SK-N-SH treated with all-trans-retinoic acid at 6 μM for 48 hours (cell line): Measurements from ENCODE around the gene WDR90.

Source experiments
- ATAC-seq: fragments of 200-7000 bp; cut with Tn5 transposase; 3 replicates; pipeline ENCODE4 v1.9.1; 2020; ENCODE audit warnings: mild to moderate bottlenecking, moderate library complexity
- ARNTL ChIP-seq: fragments of 450-650 bp; formaldehyde crosslinking; IDR thresholded peaks from 2 replicates; pipeline ENCODE4 v1.5.0; 2020; ENCODE audit warnings: low read depth, mild to moderate bottlenecking, moderate library complexity, borderline replicate concordance
- BACH2 ChIP-seq: fragments of 250-450 bp; sonication (Bioruptor Pico); IDR thresholded peaks from 2 replicates; pipeline ENCODE4 v1.9.0; 2021; ENCODE audit warnings: mild to moderate bottlenecking, borderline replicate concordance
- CSDC2 ChIP-seq: fragments of 250-450 bp; sonication (Bioruptor Pico); IDR thresholded peaks from 2 replicates; pipeline ENCODE4 v1.5.0; 2020; ENCODE audit warnings: mild to moderate bottlenecking, moderate library complexity
- ESRRG ChIP-seq: fragments of 250-450 bp; sonication (Bioruptor Pico); IDR thresholded peaks from 2 replicates; pipeline ENCODE4 v1.6.1; 2021; ENCODE audit warnings: mild to moderate bottlenecking
- GLIS3 ChIP-seq: fragments of 250-450 bp; sonication (Bioruptor Pico); IDR thresholded peaks from 2 replicates; pipeline ENCODE4 v1.5.0; 2020; ENCODE audit warnings: mild to moderate bottlenecking, moderate library complexity
- ISL1 ChIP-seq: fragments of 250-450 bp; sonication (Bioruptor Pico); IDR thresholded peaks from 2 replicates; pipeline ENCODE4 v2.1.2; 2022; ENCODE audit warnings: mild to moderate bottlenecking, moderate library complexity
- OSR1 ChIP-seq: fragments of 250-450 bp; sonication (Bioruptor Pico); IDR thresholded peaks from 2 replicates; pipeline ENCODE4 v1.8.0; 2022; ENCODE audit warnings: moderate library complexity, mild to moderate bottlenecking, inconsistent platforms
- PATZ1 ChIP-seq: fragments of 250-450 bp; sonication (Bioruptor Pico); IDR thresholded peaks from 2 replicates; pipeline ENCODE4 v1.8.0; 2020; ENCODE audit warnings: mild to moderate bottlenecking, moderate library complexity, borderline replicate concordance
- POU6F1 ChIP-seq: fragments of 250-450 bp; sonication (Bioruptor Pico); IDR thresholded peaks from 2 replicates; pipeline ENCODE4 v1.8.0; 2021; ENCODE audit warnings: low read depth, mild to moderate bottlenecking, moderate library complexity, borderline replicate concordance
- PPARA ChIP-seq: fragments of 250-450 bp; sonication (Bioruptor Pico); IDR thresholded peaks from 2 replicates; pipeline ENCODE4 v1.5.0; 2020; ENCODE audit warnings: mild to moderate bottlenecking, borderline replicate concordance
- RARB ChIP-seq: fragments of 250-450 bp; sonication (Bioruptor Pico); IDR thresholded peaks from 2 replicates; pipeline ENCODE4 v1.8.0; 2021; ENCODE audit warnings: mild to moderate bottlenecking, moderate library complexity
- SNAI2 ChIP-seq: fragments of 250-450 bp; sonication (Bioruptor Pico); IDR thresholded peaks from 2 replicates; pipeline ENCODE4 v1.5.0; 2020; ENCODE audit warnings: mild to moderate bottlenecking, moderate library complexity
- TCF4 ChIP-seq: fragments of 250-450 bp; sonication (Bioruptor Pico); IDR thresholded peaks from 2 replicates; pipeline ENCODE4 v1.8.0; 2021; ENCODE audit warnings: mild to moderate bottlenecking, moderate library complexity, borderline replicate concordance
- TOX ChIP-seq: fragments of 250-450 bp; sonication (Bioruptor Pico); IDR thresholded peaks from 2 replicates; pipeline ENCODE4 v1.8.0; 2021; ENCODE audit warnings: mild to moderate bottlenecking, moderate library complexity, borderline replicate concordance
- ZC3H10 ChIP-seq: fragments of 250-450 bp; sonication (Bioruptor Pico); IDR thresholded peaks from 2 replicates; pipeline ENCODE4 v1.5.1; 2021; ENCODE audit warnings: mild to moderate bottlenecking, moderate library complexity
- ZFP3 ChIP-seq: fragments of 250-450 bp; sonication (Bioruptor Pico); IDR thresholded peaks from 2 replicates; pipeline ENCODE4 v1.5.0; 2020; ENCODE audit warnings: mild to moderate bottlenecking, moderate library complexity
- ZFP30 ChIP-seq: fragments of 450-650 bp; formaldehyde crosslinking; IDR thresholded peaks from 2 replicates; pipeline ENCODE4 v1.5.0; 2022; ENCODE audit warnings: mild to moderate bottlenecking, moderate library complexity
- ZNF8 ChIP-seq: fragments of 450-650 bp; formaldehyde crosslinking; IDR thresholded peaks from 2 replicates; pipeline ENCODE4 v1.5.0; 2020; ENCODE audit warnings: mild to moderate bottlenecking, moderate library complexity
- TF ChIP-seq, protein P1 (sequence below): fragments of 250-450 bp; sonication (Bioruptor Pico); IDR thresholded peaks from 2 replicates; pipeline ENCODE4 v1.5.0; 2020; ENCODE audit warnings: mild to moderate bottlenecking, moderate library complexity

The WDR90 gene

GRCh38 chr16:692356-693108 lies 43.4 kb downstream of the WDR90 start:
- TF ChIP-seq TCF4, result no peak
- TF ChIP-seq GLIS3 (CRISPR knock-in tag), result no peak
- TF ChIP-seq OSR1 (CRISPR knock-in tag), result no peak
- no peak for TF ChIP-seq PPARA (CRISPR knock-in tag)
- TF ChIP-seq TOX (CRISPR knock-in tag), result no peak
- TF ChIP-seq ISL1 (CRISPR knock-in tag), result no peak
- TF ChIP-seq ZFP3 (CRISPR knock-in tag), result no peak
- TF ChIP-seq, protein P1, sequence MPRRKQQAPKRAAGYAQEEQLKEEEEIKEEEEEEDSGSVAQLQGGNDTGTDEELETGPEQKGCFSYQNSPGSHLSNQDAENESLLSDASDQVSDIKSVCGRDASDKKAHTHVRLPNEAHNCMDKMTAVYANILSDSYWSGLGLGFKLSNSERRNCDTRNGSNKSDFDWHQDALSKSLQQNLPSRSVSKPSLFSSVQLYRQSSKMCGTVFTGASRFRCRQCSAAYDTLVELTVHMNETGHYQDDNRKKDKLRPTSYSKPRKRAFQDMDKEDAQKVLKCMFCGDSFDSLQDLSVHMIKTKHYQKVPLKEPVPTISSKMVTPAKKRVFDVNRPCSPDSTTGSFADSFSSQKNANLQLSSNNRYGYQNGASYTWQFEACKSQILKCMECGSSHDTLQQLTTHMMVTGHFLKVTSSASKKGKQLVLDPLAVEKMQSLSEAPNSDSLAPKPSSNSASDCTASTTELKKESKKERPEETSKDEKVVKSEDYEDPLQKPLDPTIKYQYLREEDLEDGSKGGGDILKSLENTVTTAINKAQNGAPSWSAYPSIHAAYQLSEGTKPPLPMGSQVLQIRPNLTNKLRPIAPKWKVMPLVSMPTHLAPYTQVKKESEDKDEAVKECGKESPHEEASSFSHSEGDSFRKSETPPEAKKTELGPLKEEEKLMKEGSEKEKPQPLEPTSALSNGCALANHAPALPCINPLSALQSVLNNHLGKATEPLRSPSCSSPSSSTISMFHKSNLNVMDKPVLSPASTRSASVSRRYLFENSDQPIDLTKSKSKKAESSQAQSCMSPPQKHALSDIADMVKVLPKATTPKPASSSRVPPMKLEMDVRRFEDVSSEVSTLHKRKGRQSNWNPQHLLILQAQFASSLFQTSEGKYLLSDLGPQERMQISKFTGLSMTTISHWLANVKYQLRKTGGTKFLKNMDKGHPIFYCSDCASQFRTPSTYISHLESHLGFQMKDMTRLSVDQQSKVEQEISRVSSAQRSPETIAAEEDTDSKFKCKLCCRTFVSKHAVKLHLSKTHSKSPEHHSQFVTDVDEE (CRISPR knock-in tag), result no peak
- no peak for TF ChIP-seq ARNTL (CRISPR knock-in tag)
- no peak for TF ChIP-seq RARB (CRISPR knock-in tag)
- no peak for TF ChIP-seq ZC3H10
- TF ChIP-seq SNAI2, result no peak
- TF ChIP-seq, all 23 proteins: peak for 0
- ATAC-seq, result no peak

GRCh38 chr16:693364-693763 lies 44.2 kb downstream of the WDR90 start:
- TF ChIP-seq ZFP30 (CRISPR knock-in tag) (no peak), BACH2 (CRISPR knock-in tag) (no peak)
- ATAC-seq, result no peak

- TF ChIP-seq ZC3H10 (no peak), PPARA (CRISPR knock-in tag) (no peak), ZNF8 (CRISPR knock-in tag) (no peak), ZFP30 (CRISPR knock-in tag) (no peak), ESRRG (CRISPR knock-in tag) (no peak), GLIS3 (CRISPR knock-in tag) (no peak), CSDC2 (CRISPR knock-in tag) (no peak), PATZ1 (CRISPR knock-in tag) (no peak), TOX (CRISPR knock-in tag) (no peak), OSR1 (CRISPR knock-in tag) (no peak), RARB (CRISPR knock-in tag) (no peak), TCF4 (no peak), BACH2 (CRISPR knock-in tag) (no peak)
- TF ChIP-seq, protein P1 (CRISPR knock-in tag), result no peak
- ATAC-seq, result no peak
Observed at GRCh38 chr16:693766-694165, 44.6 kb downstream of the WDR90 start.

DNA sequence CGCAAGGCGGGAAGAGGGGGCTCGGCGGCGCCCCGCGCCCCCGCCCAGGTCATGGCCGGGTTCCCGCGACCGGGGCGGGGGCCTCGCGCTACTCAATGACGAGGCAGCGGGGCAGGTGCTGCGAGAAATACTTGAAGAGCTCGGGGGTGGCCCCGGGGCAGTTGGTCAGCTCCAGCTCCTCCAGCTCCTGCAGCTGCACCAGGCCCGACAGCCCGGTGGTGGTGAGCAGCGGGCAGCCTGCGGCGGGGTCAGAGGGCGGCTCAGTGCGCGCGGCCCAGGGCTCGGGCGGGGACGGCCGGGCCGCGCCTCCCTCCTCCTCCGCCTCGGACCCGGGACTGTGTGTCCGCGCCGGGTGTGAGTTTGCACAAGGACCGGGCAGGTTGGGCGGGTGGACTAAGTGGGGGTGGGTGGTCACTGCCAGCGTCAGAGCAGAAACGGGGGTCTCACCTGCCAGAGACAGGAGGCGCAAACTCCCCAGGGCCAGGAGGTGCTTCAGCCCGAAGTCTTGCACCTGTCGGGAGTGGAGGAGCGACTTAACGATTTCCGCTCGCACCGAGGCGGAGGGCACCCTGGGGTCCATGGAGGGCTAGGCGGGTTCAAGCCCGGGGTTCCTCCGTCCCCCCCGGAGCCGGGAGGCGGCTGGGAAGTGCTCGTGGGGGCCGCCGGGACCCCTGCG lies 45.2 kb downstream of the WDR90 start:
- no peak for TF ChIP-seq POU6F1
- TF ChIP-seq TOX (CRISPR knock-in tag), result no peak
- TF ChIP-seq ARNTL (CRISPR knock-in tag), result no peak
- ATAC-seq, result no peak
